VCaP (cell line): Measurements from ENCODE around the gene RAD18.

Experiments
- H3K27ac ChIP-seq: fragments of 450-650 bp; 2 replicates; pipeline ENCODE4 v1.5.1; 2017
- TF ChIP-seq, protein P1 (sequence below): fragments of 450-650 bp; conservative IDR thresholded peaks from 2 replicates; pipeline ENCODE4 v1.5.1; 2017; ENCODE audit warnings: mild to moderate bottlenecking, moderate library complexity

The RAD18 gene

DNA sequence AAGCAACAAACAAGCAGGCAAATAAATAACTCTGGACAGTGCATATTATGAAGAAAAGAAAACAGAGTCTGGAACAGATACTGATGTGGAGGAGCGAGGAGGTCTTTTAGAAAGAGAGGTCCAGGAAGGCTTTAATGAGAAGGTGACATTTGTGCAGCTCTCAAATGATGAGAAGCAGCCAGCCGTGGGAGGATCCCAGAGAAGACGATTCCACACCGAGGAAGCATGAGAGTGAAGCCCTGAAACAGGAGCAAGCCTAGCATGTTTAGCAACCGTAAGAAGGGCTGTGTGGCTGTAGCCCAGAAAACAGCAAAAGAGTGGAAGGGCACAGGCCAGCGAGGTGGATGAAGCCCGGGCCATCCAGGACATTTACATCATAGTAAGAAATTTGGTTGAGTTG, 93.1 kb downstream of the RAD18 start:
- TF ChIP-seq, protein P1, sequence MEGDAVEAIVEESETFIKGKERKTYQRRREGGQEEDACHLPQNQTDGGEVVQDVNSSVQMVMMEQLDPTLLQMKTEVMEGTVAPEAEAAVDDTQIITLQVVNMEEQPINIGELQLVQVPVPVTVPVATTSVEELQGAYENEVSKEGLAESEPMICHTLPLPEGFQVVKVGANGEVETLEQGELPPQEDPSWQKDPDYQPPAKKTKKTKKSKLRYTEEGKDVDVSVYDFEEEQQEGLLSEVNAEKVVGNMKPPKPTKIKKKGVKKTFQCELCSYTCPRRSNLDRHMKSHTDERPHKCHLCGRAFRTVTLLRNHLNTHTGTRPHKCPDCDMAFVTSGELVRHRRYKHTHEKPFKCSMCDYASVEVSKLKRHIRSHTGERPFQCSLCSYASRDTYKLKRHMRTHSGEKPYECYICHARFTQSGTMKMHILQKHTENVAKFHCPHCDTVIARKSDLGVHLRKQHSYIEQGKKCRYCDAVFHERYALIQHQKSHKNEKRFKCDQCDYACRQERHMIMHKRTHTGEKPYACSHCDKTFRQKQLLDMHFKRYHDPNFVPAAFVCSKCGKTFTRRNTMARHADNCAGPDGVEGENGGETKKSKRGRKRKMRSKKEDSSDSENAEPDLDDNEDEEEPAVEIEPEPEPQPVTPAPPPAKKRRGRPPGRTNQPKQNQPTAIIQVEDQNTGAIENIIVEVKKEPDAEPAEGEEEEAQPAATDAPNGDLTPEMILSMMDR: no peak
- H3K27ac ChIP-seq: no peak overlapping the region

DNA sequence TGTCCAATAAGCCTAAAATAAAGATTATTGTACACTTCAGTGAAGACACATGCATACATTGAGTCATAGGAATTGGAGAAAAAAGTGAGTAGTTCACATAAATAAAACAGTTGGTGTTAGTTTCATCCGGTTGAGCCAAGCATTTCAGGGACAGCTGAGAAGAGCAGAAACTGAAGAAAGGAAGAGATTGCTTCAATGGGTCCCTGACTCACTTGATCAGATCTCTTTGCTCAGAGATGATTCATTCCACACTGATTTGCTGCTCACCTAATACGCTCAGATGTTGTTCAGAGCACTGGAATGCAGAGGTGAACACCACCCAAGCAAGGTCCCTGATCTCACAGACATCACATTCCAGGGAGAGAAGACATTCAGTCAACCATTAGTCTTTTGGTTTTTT, 93.7 kb downstream of the RAD18 start:
- no peak overlapping the region for H3K27ac ChIP-seq

DNA sequence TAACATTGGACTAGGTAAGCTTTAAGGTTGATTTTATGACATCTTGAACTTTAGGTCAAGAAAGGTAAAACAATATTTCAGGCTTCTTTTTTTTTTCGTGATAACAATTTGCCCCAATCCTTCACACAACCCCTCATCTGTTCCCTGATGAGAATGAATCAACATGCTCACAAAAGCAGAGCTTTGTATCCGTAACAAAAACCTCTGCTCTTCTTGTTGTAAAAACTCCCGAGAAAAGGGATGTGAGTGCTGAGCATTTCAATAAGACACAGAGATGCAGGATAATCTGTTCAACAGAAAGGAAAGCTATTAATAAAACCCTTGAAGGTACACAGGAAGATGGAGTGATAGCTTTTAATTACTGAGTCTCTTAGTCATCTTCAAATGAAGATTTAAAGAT, 94.3 kb downstream of the RAD18 start:
- H3K27ac ChIP-seq: no peak overlapping the region
- TF ChIP-seq, protein P1: no peak

More for the DNA sequence above, 93.7 kb downstream of the RAD18 start:
- TF ChIP-seq, protein P1: no peak

DNA sequence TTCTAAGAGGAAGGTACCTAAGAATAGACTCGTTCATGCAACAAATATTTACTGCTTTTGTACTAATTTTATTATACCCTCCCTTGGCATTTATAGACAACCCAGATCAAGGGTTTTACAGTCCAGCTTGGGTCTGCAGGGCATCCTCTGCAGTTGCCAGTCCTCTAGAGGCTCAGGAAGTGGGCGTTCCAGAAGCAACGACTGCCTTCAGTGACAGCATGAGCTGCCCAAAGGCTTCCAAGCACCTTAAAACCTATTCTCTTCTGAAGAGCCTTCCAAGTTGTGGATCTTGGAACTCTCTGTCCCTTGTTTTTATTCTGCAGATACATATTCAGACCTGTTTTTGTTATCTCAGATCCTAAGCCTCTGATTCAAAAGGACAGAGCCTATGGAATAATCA, 95.6 kb downstream of the RAD18 start:
- TF ChIP-seq, protein P1: no peak
- H3K27ac ChIP-seq: no peak overlapping the region

DNA sequence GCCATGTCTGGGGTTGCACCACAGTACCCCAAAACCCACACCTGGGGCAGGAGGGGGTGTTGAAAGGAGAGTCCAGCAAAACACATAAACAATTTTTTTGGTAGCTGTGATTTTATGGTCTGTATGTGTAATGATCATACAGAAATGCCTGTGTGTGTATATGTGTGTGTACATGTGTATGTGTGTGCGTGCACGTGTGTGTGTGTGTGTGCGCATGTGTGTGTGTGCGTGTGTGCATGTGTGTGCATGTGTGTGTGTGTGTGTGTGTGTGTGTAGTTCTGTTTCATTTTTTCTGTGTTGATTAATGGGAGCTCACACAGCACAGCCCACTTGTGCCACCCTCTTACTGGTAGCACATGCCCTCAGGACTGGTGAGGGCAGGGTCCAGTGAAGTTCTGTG, 97.6 kb downstream of the RAD18 start:
- H3K27ac ChIP-seq: no peak overlapping the region
- TF ChIP-seq, protein P1: no peak

DNA sequence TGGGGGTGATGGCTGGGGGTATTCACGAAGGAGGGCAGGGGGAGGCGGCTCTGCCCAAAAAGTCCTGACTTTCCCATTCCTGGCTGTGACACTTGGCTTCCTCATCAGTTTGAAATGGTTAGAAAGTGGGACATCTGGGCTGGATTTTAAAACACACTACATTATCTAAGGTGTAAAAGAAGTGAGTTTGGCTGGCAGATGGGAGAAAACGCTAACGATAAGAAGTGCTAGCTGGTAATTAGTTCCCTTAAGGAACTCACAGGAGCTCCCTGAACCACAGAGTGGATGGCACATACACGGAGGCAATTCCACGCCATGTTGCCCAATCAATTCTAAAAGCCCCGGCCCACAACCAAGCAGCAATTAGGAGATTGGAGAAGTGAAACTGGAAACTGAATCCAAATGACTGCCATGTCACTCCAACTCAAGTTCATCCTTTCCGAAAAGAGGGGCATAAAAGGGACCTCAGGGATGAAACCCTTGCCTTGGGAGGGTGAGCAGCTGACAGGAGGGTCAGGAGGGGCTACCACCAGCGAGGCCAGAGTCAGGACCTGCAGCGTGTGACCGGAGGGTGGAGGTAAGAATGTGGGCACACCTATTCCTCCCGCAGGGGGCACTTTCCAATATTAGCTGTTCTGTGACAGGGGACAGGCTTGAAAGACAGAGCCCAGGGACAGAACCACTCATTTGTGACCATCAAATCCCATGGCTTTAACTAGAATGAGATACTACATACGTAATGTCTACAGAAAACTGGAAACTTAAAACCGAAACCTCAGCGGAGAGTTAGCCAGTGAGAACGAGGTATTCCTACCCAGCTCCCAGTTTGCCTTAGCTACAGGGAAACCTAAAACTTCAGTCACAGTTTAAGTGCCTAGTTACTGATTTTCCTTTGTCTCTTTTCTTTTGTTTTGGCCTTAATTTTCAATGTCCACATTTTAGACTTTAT, 98.6 kb downstream of the RAD18 start:
- TF ChIP-seq, protein P1: no peak
- H3K27ac ChIP-seq: no peak overlapping the region

DNA sequence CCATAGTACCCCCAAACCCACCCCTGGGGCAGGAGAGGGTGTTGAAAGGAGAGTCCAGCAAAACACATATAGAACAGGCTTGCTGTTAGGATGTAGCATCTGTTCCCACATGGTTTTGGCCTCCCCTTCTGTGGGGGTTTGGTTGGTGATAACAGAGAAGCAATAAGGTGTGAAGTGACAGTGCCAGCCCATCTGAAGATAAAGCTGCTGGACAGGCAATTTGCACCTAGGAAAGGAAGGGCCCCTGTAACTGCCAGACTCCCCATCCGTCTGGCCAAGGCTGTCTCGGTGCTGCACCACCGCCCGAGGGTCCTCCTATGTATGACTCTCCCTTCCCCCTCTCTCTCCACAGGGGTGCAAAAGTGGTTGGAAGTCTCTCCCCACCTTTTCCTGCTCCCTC, 99.4 kb downstream of the RAD18 start:
- TF ChIP-seq, protein P1: no peak
- H3K27ac ChIP-seq: no peak overlapping the region
